HT1080 (cell line): ENCODE measurements around the gene ERH. TPM values are rescaled to one million over a fixed set of nuclear protein-coding genes. Genes with fewer than 3 reads are reported as not detected.
"Not testable (repeated sequence)": the region's sequence is repeated elsewhere in the genome, so short reads cannot be mapped to it uniquely, and the experiment has no call there.

ENCODE experiments used
- DNase-seq: peaks from one replicate; pipeline ENCODE4 v3.0.0-alpha.2; 2015; ENCODE audit warnings: low read depth
- total RNA-seq: library from RNA; depleted of rRNA; stranded (reverse); fragments of >200 nt; shearing (Covaris generic); gene quantifications from 2 replicates; pipeline ENCODE4 v1.2.3, GENCODE V29; 2014

The ERH gene
- total RNA-seq, 1 experiment from 2014 or later = 565 TPM

- no peak for DNase-seq
These were observed 715 bp upstream of the ERH start for GRCh38 chr14:69398818-69399210.

GRCh38 chr14:69395929-69396328 lies 2.2 kb downstream of the ERH start:
- DNase-seq = no peak

GRCh38 chr14:69392481-69392880 lies 5.6 kb downstream of the ERH start:
- DNase-seq = no peak

GRCh38 chr14:69391400-69391799 lies 6.7 kb downstream of the ERH start:
- DNase-seq = not testable (repeated sequence)

- no peak for DNase-seq
These were observed 10.8 kb downstream of the ERH start for GRCh38 chr14:69387311-69387710.

- no peak for DNase-seq
These were observed 19.8 kb downstream of the ERH start for GRCh38 chr14:69378274-69378673.

GRCh38 chr14:69376439-69376838 lies 21.7 kb downstream of the ERH start:
- peak; percentile 58 for DNase-seq

GRCh38 chr14:69375722-69376121 lies 22.4 kb downstream of the ERH start:
- no peak for DNase-seq

GRCh38 chr14:69375182-69375581 lies 22.9 kb downstream of the ERH start:
- DNase-seq = no peak

- no peak for DNase-seq
These were observed 23.9 kb downstream of the ERH start for GRCh38 chr14:69374235-69374634.

GRCh38 chr14:69373104-69373503 lies 25.0 kb downstream of the ERH start:
- no peak for DNase-seq

- no peak for DNase-seq
These were observed 26.0 kb downstream of the ERH start for GRCh38 chr14:69372146-69372545.

GRCh38 chr14:69370061-69370460 lies 28.0 kb downstream of the ERH start:
- DNase-seq = no peak

GRCh38 chr14:69368381-69368780 lies 29.7 kb downstream of the ERH start:
- no peak for DNase-seq

GRCh38 chr14:69366761-69367160 lies 31.3 kb downstream of the ERH start:
- no peak for DNase-seq

- no peak for DNase-seq
These were observed 32.0 kb downstream of the ERH start for GRCh38 chr14:69366069-69366468.

- no peak for DNase-seq
These were observed 33.7 kb downstream of the ERH start for GRCh38 chr14:69364378-69364777.

GRCh38 chr14:69363964-69364363 lies 34.1 kb downstream of the ERH start:
- no peak for DNase-seq

- DNase-seq = peak; percentile 25
These were observed 35.0 kb downstream of the ERH start for GRCh38 chr14:69363055-69363454.

- no peak for DNase-seq
These were observed 37.5 kb downstream of the ERH start for GRCh38 chr14:69360438-69361108.

- no peak for DNase-seq
These were observed 39.1 kb downstream of the ERH start for GRCh38 chr14:69358966-69359365.

GRCh38 chr14:69358233-69358963 lies 39.7 kb downstream of the ERH start:
- peak; percentile 60 for DNase-seq

- DNase-seq = no peak
These were observed 40.4 kb downstream of the ERH start for GRCh38 chr14:69357544-69358200.
